H4 (cell line): ENCODE measurements around the gene ADAMTS19. TPM values are rescaled to one million over a fixed set of nuclear protein-coding genes. Genes with fewer than 3 reads are reported as not detected.
"Not testable (repeated sequence)": the region's sequence is repeated elsewhere in the genome, so short reads cannot be mapped to it uniquely, and the experiment has no call there.

Source experiments
- DNase-seq: peaks from one replicate; pipeline ENCODE4 v3.0.0-alpha.2; 2015; ENCODE audit warnings: low spot score
- total RNA-seq: library from RNA; depleted of rRNA; stranded (reverse); fragments of >200 nt; shearing (Covaris generic); gene quantifications from 2 replicates; pipeline ENCODE4 v1.2.3, GENCODE V29; 2014; rRNA removed

ADAMTS19 gene
- total RNA-seq: 39.3 and 45.1 TPM in 2 replicates

- DNase-seq: peak; percentile 64
Measured at GRCh38 chr5:129459777-129460671, at the start of gene ADAMTS19. Gene ADAMTS19 (plus strand): TSS chr5:129460298. CDS start chr5:129460392, 94 bp downstream.

- DNase-seq: peak; percentile 30
Measured at GRCh38 chr5:129410488-129410887, 49.6 kb upstream of the ADAMTS19 start.

- no peak for DNase-seq
Measured at GRCh38 chr5:129412721-129413120, 47.4 kb upstream of the ADAMTS19 start.

GRCh38 chr5:129413570-129413969 lies 46.5 kb upstream of the ADAMTS19 start:
- no peak for DNase-seq

GRCh38 chr5:129419292-129419691 lies 40.8 kb upstream of the ADAMTS19 start:
- DNase-seq: no peak

- no peak for DNase-seq
Measured at GRCh38 chr5:129425031-129425430, 35.1 kb upstream of the ADAMTS19 start.

GRCh38 chr5:129426071-129426470 lies 34.0 kb upstream of the ADAMTS19 start:
- DNase-seq: no peak

- DNase-seq: not testable (repeated sequence)
Measured at GRCh38 chr5:129428636-129429035, 31.5 kb upstream of the ADAMTS19 start.

GRCh38 chr5:129431406-129431805 lies 28.7 kb upstream of the ADAMTS19 start:
- peak; percentile 40 for DNase-seq

- peak; percentile 56 for DNase-seq
Measured at GRCh38 chr5:129438322-129438721, 21.8 kb upstream of the ADAMTS19 start.

GRCh38 chr5:129440424-129440823 lies 19.7 kb upstream of the ADAMTS19 start:
- no peak for DNase-seq

- no peak for DNase-seq
Measured at GRCh38 chr5:129441096-129441495, 19.0 kb upstream of the ADAMTS19 start.

GRCh38 chr5:129445379-129445778 lies 14.7 kb upstream of the ADAMTS19 start:
- no peak for DNase-seq

- no peak for DNase-seq
Measured at GRCh38 chr5:129447968-129448367, 12.1 kb upstream of the ADAMTS19 start.

GRCh38 chr5:129448654-129449053 lies 11.4 kb upstream of the ADAMTS19 start:
- no peak for DNase-seq

GRCh38 chr5:129454461-129454860 lies 5.6 kb upstream of the ADAMTS19 start:
- DNase-seq: no peak

GRCh38 chr5:129459450-129459776 lies 685 bp upstream of the ADAMTS19 start:
- DNase-seq: no peak

GRCh38 chr5:129460672-129460935 lies 506 bp downstream of the ADAMTS19 start:
- no peak for DNase-seq

GRCh38 chr5:129460936-129461710 lies 1.0 kb downstream of the ADAMTS19 start:
- DNase-seq: peak; percentile 50

- DNase-seq: no peak
Measured at GRCh38 chr5:129461711-129462332, 1.7 kb downstream of the ADAMTS19 start.

- DNase-seq: no peak
Measured at GRCh38 chr5:129465776-129466344, 5.8 kb downstream of the ADAMTS19 start.

- DNase-seq: no peak
Measured at GRCh38 chr5:129474544-129474943, 14.4 kb downstream of the ADAMTS19 start.
